ENCODE measurements around the gene KLHL35.

- TF ChIP-seq EZH2 (IDR thresholded peaks at IDR 0.05; ENCODE audit: insufficient read depth, poor library complexity, severe bottlenecking) (no peak), EZH2phosphoT487 (IDR thresholded peaks at IDR 0.05; ENCODE audit: insufficient read depth, low read depth) (no peak)
These were observed 36.9 kb upstream of the KLHL35 start for GRCh38 chr11:75469785-75470405.

Data from GM23248 (cell line).